ENCODE results near the gene SOCS7.

GRCh38 chr17:38338535-38338934 is 13.1 kb upstream of the SOCS7 start:
- no peak for TF ChIP-seq CTCF (conservative IDR thresholded peaks at IDR 0.05 in 1 of 2, IDR thresholded peaks at IDR 0.05 in 1 of 2; ENCODE audit: low read depth in 1 of 2, low read length in 2 of 2)
- no peak for TF ChIP-seq EZH2 (IDR thresholded peaks at IDR 0.05; ENCODE audit: low read length, missing control alignments)
